GM23338 (cell line): ENCODE data around the gene TRUB1. TPM values are rescaled to one million over a fixed set of nuclear protein-coding genes. Genes with fewer than 3 reads are reported as not detected.

Source experiments
- ATAC-seq: fragments of 200-7000 bp; cut with Tn5 transposase; 3 replicates; pipeline ENCODE4 v1.9.1; 2020
- DNase-seq: peaks from one replicate; pipeline ENCODE4 v3.0.0-alpha.2; 2015; ENCODE audit warnings: low spot score
- H2AFZ ChIP-seq: fragments of 200-600 bp; sonication (generic); 2 replicates; pipeline ENCODE4 v1.8.0; 2016; ENCODE audit warnings: antibody characterized with exemption, mild to moderate bottlenecking, moderate library complexity
- H3F3A ChIP-seq: fragments of 200-600 bp; sonication (generic); replicated peaks from 2 replicates; pipeline ENCODE4 v1.8.0; 2017; ENCODE audit warnings: antibody characterized with exemption, mixed run types, low read depth
- H3K27ac ChIP-seq: fragments of 200-600 bp; sonication (generic); 2 replicates; pipeline ENCODE4 v1.6.1; 2016; ENCODE audit warnings: low read depth
- H3K27me3 ChIP-seq: fragments of 200-600 bp; sonication (generic); 2 replicates; pipeline ENCODE4 v1.8.0; 2016; ENCODE audit warnings: mild to moderate bottlenecking, mixed run types, moderate library complexity; ENCODE audit not compliant: insufficient read depth
- H3K36me3 ChIP-seq: fragments of 200-600 bp; sonication (generic); 2 replicates; pipeline ENCODE4 v1.8.0; 2016; ENCODE audit warnings: mild to moderate bottlenecking; ENCODE audit not compliant: insufficient read depth
- H3K4me1 ChIP-seq: fragments of 200-600 bp; sonication (generic); 2 replicates; pipeline ENCODE4 v1.8.0; 2016; ENCODE audit warnings: mild to moderate bottlenecking, moderate library complexity; ENCODE audit not compliant: insufficient read depth
- H3K4me2 ChIP-seq: fragments of 200-600 bp; sonication (generic); 2 replicates; pipeline ENCODE4 v1.7.1; 2017; ENCODE audit warnings: mixed run types
- H3K4me3 ChIP-seq: fragments of 200-600 bp; sonication (generic); 2 replicates; pipeline ENCODE4 v1.6.1; 2016; ENCODE audit warnings: mixed run types
- H3K79me2 ChIP-seq: fragments of 200-600 bp; sonication (generic); replicated peaks from 2 replicates; pipeline ENCODE4 v1.8.0; 2017; ENCODE audit warnings: mild to moderate bottlenecking; ENCODE audit not compliant: insufficient read depth
- H3K9me2 ChIP-seq: fragments of 200-600 bp; sonication (generic); 2 replicates; pipeline ENCODE4 v1.8.0; 2017; ENCODE audit not compliant: insufficient read depth
- H4K20me1 ChIP-seq: fragments of 200-600 bp; sonication (generic); replicated peaks from 2 replicates; pipeline ENCODE4 v1.8.0; 2017; ENCODE audit warnings: mild to moderate bottlenecking; ENCODE audit not compliant: insufficient read depth
- H3K27ac Mint-ChIP-seq: 2 replicates; pipeline ENCODE4 v1.8.0; 2020; ENCODE audit warnings: inconsistent platforms, mild to moderate bottlenecking, moderate library complexity, mixed read lengths
- H3K27me3 Mint-ChIP-seq: 3 replicates; pipeline ENCODE4 v1.8.0; 2022; ENCODE audit warnings: low read depth, mild to moderate bottlenecking, moderate library complexity, mixed read lengths, inconsistent platforms; ENCODE audit not compliant: insufficient read depth, poor library complexity
- H3K36me3 Mint-ChIP-seq: 3 replicates; pipeline ENCODE4 v1.8.0; 2021; ENCODE audit warnings: low read depth, mild to moderate bottlenecking, inconsistent platforms, moderate library complexity, mixed read lengths
- H3K4me1 Mint-ChIP-seq: 3 replicates; pipeline ENCODE4 v1.8.0; 2020; ENCODE audit warnings: mild to moderate bottlenecking, inconsistent platforms, mixed read lengths
- H3K4me3 Mint-ChIP-seq: 3 replicates; pipeline ENCODE4 v1.8.0; 2021; ENCODE audit warnings: moderate library complexity, mild to moderate bottlenecking, inconsistent platforms, mixed read lengths
- H3K9me3 Mint-ChIP-seq: 3 replicates; pipeline ENCODE4 v1.8.0; 2020; ENCODE audit warnings: moderate library complexity, mild to moderate bottlenecking, inconsistent platforms, mixed read lengths
- CREB1 ChIP-seq: fragments of 250-450 bp; sonication (Bioruptor Pico); IDR thresholded peaks from 2 replicates; pipeline ENCODE4 v1.5.0; 2020; ENCODE audit warnings: low read depth, mild to moderate bottlenecking, moderate library complexity
- CTCF ChIP-seq, 2 experiments: fragments of 200-600 bp in 1 of 2; sonication (generic) in 1 of 2; conservative IDR thresholded peaks; 2 replicates each; pipeline versions ENCODE4 v1.5.1 to v1.6.1; 2016 to 2017; ENCODE audit warnings: antibody characterized with exemption in 2 of 2, low read depth in 2 of 2, mild to moderate bottlenecking in 2 of 2, moderate library complexity in 1 of 2
- EZH2 ChIP-seq: fragments of 200-600 bp; sonication (generic); IDR thresholded peaks from one replicate; pipeline ENCODE4 v1.8.0; 2017; ENCODE audit warnings: antibody characterized with exemption, mild to moderate bottlenecking, low read depth; ENCODE audit not compliant: unreplicated experiment
- POLR2AphosphoS5 ChIP-seq: IDR thresholded peaks from 2 replicates; pipeline ENCODE4 v1.6.1; 2016; ENCODE audit warnings: antibody characterized with exemption, low read depth
- STAT1 ChIP-seq: IDR thresholded peaks from one replicate; pipeline ENCODE4 v1.6.1; 2016; ENCODE audit warnings: antibody characterized with exemption; ENCODE audit not compliant: unreplicated experiment
- ZNF114 ChIP-seq: fragments of 250-450 bp; sonication (Bioruptor Pico); IDR thresholded peaks from 2 replicates; pipeline ENCODE4 v1.5.0; 2020; ENCODE audit warnings: mild to moderate bottlenecking, moderate library complexity
- ZNF462 ChIP-seq: fragments of 250-450 bp; sonication (Bioruptor Pico); IDR thresholded peaks from 2 replicates; pipeline ENCODE4 v1.5.0; 2020; ENCODE audit warnings: mild to moderate bottlenecking, moderate library complexity
- polyA plus RNA-seq: library from polyadenylated mRNA; unstranded; fragments of >200 nt; fragmentation: Nextera tagmentation; extraction: Ambion mirVana; gene quantifications from 2 replicates; pipeline ENCODE4 v1.2.1, GENCODE V29; 2016
- total RNA-seq: library from RNA; depleted of rRNA; stranded (reverse); fragments of >200 nt; shearing (Covaris generic); gene quantifications from 2 replicates; pipeline ENCODE4 v1.2.3, GENCODE V29; 2014

Gene TRUB1
- total and polyA plus RNA-seq, 2 experiments from 2014 or later = 15.5 to 34.5 TPM

GRCh38 chr10:114955984-114956383, 18.0 kb downstream of the TRUB1 start:
- H3K27me3 ChIP-seq = no peaks in the 10 kb centered on the region
- ATAC-seq (peak; percentile 79), DNase-seq (peak; percentile 35)
- no peaks in the 10 kb centered on the region for H3K4me1 ChIP-seq
- Mint-ChIP-seq H3K36me3 (peaks cover 11% of the 10 kb centered on the region; the same call in 2 of the 3 replicates), H3K27ac (no peak overlapping the region), H3K9me3 (no peaks in the 10 kb centered on the region), H3K27me3 (no peaks in the 10 kb centered on the region), H3K4me1 (peaks cover 6% of the 10 kb centered on the region; the same call in 2 of the 3 replicates), H3K4me3 (no peak overlapping the region)
- no peaks in the 10 kb centered on the region for H3F3A ChIP-seq
- H3K79me2 ChIP-seq = peaks cover 75% of the 10 kb centered on the region
- H3K9me2 ChIP-seq = no peaks in the 10 kb centered on the region
- no peak overlapping the region for H2AFZ ChIP-seq
- TF ChIP-seq ZNF114 = no peak
- no peak for TF ChIP-seq EZH2
- no peak for TF ChIP-seq STAT1
- no peak for TF ChIP-seq POLR2AphosphoS5
- no peak for TF ChIP-seq CTCF (conservative IDR thresholded peaks at IDR 0.05; ENCODE audit: low read depth in 2 of 2)
- TF ChIP-seq ZNF462 (CRISPR knock-in tag) = no peak
- no peak for TF ChIP-seq CREB1 (CRISPR knock-in tag)
- no peak overlapping the region for H3K4me3 ChIP-seq
- H3K36me3 ChIP-seq = no peaks in the 10 kb centered on the region
- H4K20me1 ChIP-seq = no peaks in the 10 kb centered on the region; the same call in none of the 2 replicates
- H3K27ac ChIP-seq = no peak overlapping the region
- no peak overlapping the region for H3K4me2 ChIP-seq
